OCI-LY1 (cell line): ENCODE data around the gene PFKP.

ENCODE experiments used
- H2AFZ ChIP-seq: fragments of 200-600 bp; sonication (generic), shearing (Covaris generic); 2 replicates; pipeline ENCODE4 v1.6.0; 2014; ENCODE audit warnings: antibody characterized with exemption, mild to moderate bottlenecking, low read length
- H3F3A ChIP-seq: fragments of 200-600 bp; sonication (generic), shearing (Covaris generic); 2 replicates; pipeline ENCODE4 v1.6.0; 2014; ENCODE audit warnings: mild to moderate bottlenecking, antibody characterized with exemption, low read length, moderate library complexity; ENCODE audit not compliant: insufficient read depth
- H3K27ac ChIP-seq: fragments of 200-600 bp; sonication (generic); 2 replicates; pipeline ENCODE4 v1.5.1; 2014; ENCODE audit warnings: low read length, mixed run types, mild to moderate bottlenecking, low read depth; ENCODE audit not compliant: poor library complexity, severe bottlenecking
- H3K27me3 ChIP-seq: fragments of 200-600 bp; sonication (generic); 2 replicates; pipeline ENCODE4 v1.6.0; 2014; ENCODE audit warnings: antibody characterized with exemption, mild to moderate bottlenecking, low read length, moderate library complexity; ENCODE audit not compliant: insufficient read depth
- H3K36me3 ChIP-seq: fragments of 200-600 bp; sonication (generic); 2 replicates; pipeline ENCODE4 v1.6.1; 2014; ENCODE audit warnings: mild to moderate bottlenecking, antibody characterized with exemption, low read length, moderate library complexity, mixed read lengths; ENCODE audit not compliant: insufficient read depth
- H3K4me1 ChIP-seq: fragments of 200-600 bp; sonication (generic); 2 replicates; pipeline ENCODE4 v1.5.1; 2014; ENCODE audit warnings: mild to moderate bottlenecking, low read length, moderate library complexity; ENCODE audit not compliant: insufficient read depth, severe bottlenecking
- H3K4me2 ChIP-seq: fragments of 200-600 bp; sonication (generic), shearing (Covaris generic); 2 replicates; pipeline ENCODE4 v1.6.1; 2014; ENCODE audit warnings: low read length
- H3K4me3 ChIP-seq: fragments of 200-600 bp; sonication (generic); 2 replicates; pipeline ENCODE4 v1.5.1; 2014; ENCODE audit warnings: low read length, low read depth, mild to moderate bottlenecking, mixed read lengths; ENCODE audit not compliant: poor library complexity, severe bottlenecking
- H3K79me2 ChIP-seq: fragments of 200-600 bp; shearing (Covaris generic); 2 replicates; pipeline ENCODE4 v1.6.1; 2016; ENCODE audit warnings: mixed run types, low read length, mixed read lengths; ENCODE audit not compliant: insufficient read depth
- H3K9ac ChIP-seq: fragments of 200-600 bp; sonication (generic), shearing (Covaris generic); 2 replicates; pipeline ENCODE4 v1.6.1; 2014; ENCODE audit warnings: mild to moderate bottlenecking, low read length, mixed read lengths
- H3K9me2 ChIP-seq: fragments of 200-600 bp; sonication (generic), shearing (Covaris generic); 2 replicates; pipeline ENCODE4 v1.6.1; 2014; ENCODE audit warnings: low read depth, mild to moderate bottlenecking, low read length, mixed read lengths
- H3K9me3 ChIP-seq: fragments of 200-600 bp; shearing (Covaris generic); 2 replicates; pipeline ENCODE4 v1.6.1; 2014; ENCODE audit warnings: low read length, mixed read lengths
- H4K20me1 ChIP-seq: fragments of 200-600 bp; sonication (generic), shearing (Covaris generic); 2 replicates; pipeline ENCODE4 v1.6.0; 2016; ENCODE audit warnings: mild to moderate bottlenecking, low read length; ENCODE audit not compliant: insufficient read depth
- CTCF ChIP-seq: fragments of 200-600 bp; sonication (generic), shearing (Covaris generic); IDR thresholded peaks from 2 replicates; pipeline ENCODE4 v1.5.1; 2017; ENCODE audit warnings: mild to moderate bottlenecking, antibody characterized with exemption, low read length, moderate library complexity, mixed read lengths
- EZH2 ChIP-seq: fragments of 200-600 bp; sonication (generic), shearing (Covaris generic); IDR thresholded peaks from 2 replicates; pipeline ENCODE4 v1.8.0; 2017; ENCODE audit warnings: borderline replicate concordance, mixed run types, mild to moderate bottlenecking, antibody characterized with exemption, low read length, moderate library complexity, mixed read lengths

PFKP gene

GRCh38 chr10:3118641-3119091, 51.3 kb downstream of the PFKP start:
- no peaks in the 10 kb centered on the region for H4K20me1 ChIP-seq
- no peaks in the 10 kb centered on the region for H3K9me3 ChIP-seq
- H3K36me3 ChIP-seq = peaks cover 85% of the 10 kb centered on the region
- H3K27me3 ChIP-seq = no peaks in the 10 kb centered on the region
- no peaks in the 10 kb centered on the region for H3K79me2 ChIP-seq
- H3K9me2 ChIP-seq = no peaks in the 10 kb centered on the region
- no peak overlapping the region for H2AFZ ChIP-seq
- no peak overlapping the region for H3K27ac ChIP-seq
- H3K9ac ChIP-seq = no peak overlapping the region
- TF ChIP-seq CTCF (no peak), EZH2 (no peak)
- no peaks in the 10 kb centered on the region for H3F3A ChIP-seq
- no peak overlapping the region for H3K4me2 ChIP-seq
- no peak overlapping the region for H3K4me3 ChIP-seq
- H3K4me1 ChIP-seq = no peaks in the 10 kb centered on the region

GRCh38 chr10:3119796-3120459, 52.6 kb downstream of the PFKP start:
- H3K4me2 ChIP-seq = no peak overlapping the region
- no peaks in the 10 kb centered on the region for H3K4me1 ChIP-seq
- no peak overlapping the region for H3K27ac ChIP-seq
- no peaks in the 10 kb centered on the region for H3F3A ChIP-seq
- H3K36me3 ChIP-seq = peaks cover 89% of the 10 kb centered on the region
- H2AFZ ChIP-seq = no peak overlapping the region
- H3K4me3 ChIP-seq = no peak overlapping the region
- H3K9ac ChIP-seq = no peak overlapping the region
- no peaks in the 10 kb centered on the region for H3K27me3 ChIP-seq
- no peaks in the 10 kb centered on the region for H4K20me1 ChIP-seq
- H3K79me2 ChIP-seq = no peaks in the 10 kb centered on the region
- no peak for TF ChIP-seq EZH2
- peak; percentile 53 for TF ChIP-seq CTCF
- no peaks in the 10 kb centered on the region for H3K9me2 ChIP-seq
- H3K9me3 ChIP-seq = no peaks in the 10 kb centered on the region

GRCh38 chr10:3122034-3122433, 54.7 kb downstream of the PFKP start:
- Histone ChIP-seq H3K4me1 (no peaks in the 10 kb centered on the region), H3F3A (no peaks in the 10 kb centered on the region), H3K27me3 (no peaks in the 10 kb centered on the region), H3K4me2 (no peak overlapping the region), H3K36me3 (peaks cover 88% of the 10 kb centered on the region), H3K9me3 (no peaks in the 10 kb centered on the region), H3K79me2 (no peaks in the 10 kb centered on the region), H3K9ac (no peak overlapping the region), H3K27ac (no peak overlapping the region), H3K4me3 (no peak overlapping the region), H2AFZ (no peak overlapping the region), H4K20me1 (no peaks in the 10 kb centered on the region), H3K9me2 (no peaks in the 10 kb centered on the region)
- no peak for TF ChIP-seq EZH2
- TF ChIP-seq CTCF = no peak
